Liver (tissue), 9 donors: ENCODE measurements around the gene MAMDC2. TPM values are rescaled to one million over a fixed set of nuclear protein-coding genes. Genes with fewer than 3 reads are reported as not detected.

ENCODE experiments used
- DNase-seq: peaks from one replicate; pipeline ENCODE4 v3.0.0-alpha.2; 2017; ENCODE audit warnings: low spot score
- H3K27ac ChIP-seq, 2 donors: one replicate each; pipeline ENCODE4 v1.7.0; 2013; ENCODE audit warnings: inconsistent platforms in 2 of 2, low read length in 2 of 2, control low read depth in 1 of 2, low read depth in 1 of 2, mild to moderate bottlenecking in 1 of 2
- H3K27me3 ChIP-seq, 4 donors: one replicate each; pipeline versions ENCODE4 v1.6.1 to v1.7.0; 2013; ENCODE audit warnings: low read length in 3 of 4, inconsistent platforms in 1 of 4, mild to moderate bottlenecking in 1 of 4, moderate library complexity in 1 of 4; ENCODE audit not compliant: control insufficient read depth in 4 of 4, insufficient read depth in 4 of 4
- H3K36me3 ChIP-seq, 4 donors: one replicate each; pipeline versions ENCODE4 v1.6.1 to v1.7.0; 2013; ENCODE audit warnings: low read length in 3 of 4, mild to moderate bottlenecking in 3 of 4, low read depth in 1 of 4, moderate library complexity in 1 of 4; ENCODE audit not compliant: control insufficient read depth in 4 of 4, insufficient read depth in 3 of 4
- H3K4me1 ChIP-seq, 4 donors: one replicate each; pipeline versions ENCODE4 v1.6.1 to v1.7.0; 2013; ENCODE audit warnings: low read length in 3 of 4, mild to moderate bottlenecking in 3 of 4, moderate library complexity in 1 of 4; ENCODE audit not compliant: control insufficient read depth in 4 of 4, insufficient read depth in 4 of 4
- H3K4me3 ChIP-seq, 3 donors: one replicate each; pipeline versions ENCODE4 v1.6.1 to v1.7.0; 2013; ENCODE audit warnings: low read length in 3 of 3, control low read depth in 1 of 3, low read depth in 1 of 3, mild to moderate bottlenecking in 1 of 3
- H3K9ac ChIP-seq, 2 donors: one replicate each; pipeline ENCODE4 v1.7.0; 2013; ENCODE audit warnings: low read length in 2 of 2, mild to moderate bottlenecking in 2 of 2, moderate library complexity in 2 of 2, control low read depth in 1 of 2, low read depth in 1 of 2
- H3K9me3 ChIP-seq, 4 donors: one replicate each; pipeline versions ENCODE4 v1.6.1 to v1.7.0; 2013; ENCODE audit warnings: low read length in 3 of 4; ENCODE audit not compliant: control insufficient read depth in 4 of 4
- EGR1 ChIP-seq, 2 donors: IDR thresholded peaks; 2 replicates each; pipeline ENCODE4 v1.6.1; 2016 to 2018; ENCODE audit warnings: antibody characterized with exemption in 2 of 2, low read depth in 2 of 2
- FOXA1 ChIP-seq: IDR thresholded peaks from 2 replicates; pipeline ENCODE4 v1.6.1; 2016; ENCODE audit warnings: antibody characterized with exemption
- FOXA2 ChIP-seq: IDR thresholded peaks from 2 replicates; pipeline ENCODE4 v1.6.1; 2016; ENCODE audit warnings: antibody characterized with exemption
- GABPA ChIP-seq, 2 donors: IDR thresholded peaks in 1 of 2; conservative IDR thresholded peaks in 1 of 2; 2 replicates each; pipeline ENCODE4 v1.6.1; 2016; ENCODE audit warnings: antibody characterized with exemption in 2 of 2, mild to moderate bottlenecking in 1 of 2, moderate library complexity in 1 of 2
- HNF4A ChIP-seq, 2 donors: conservative IDR thresholded peaks; 2 replicates each; pipeline ENCODE4 v1.6.1; 2016; ENCODE audit warnings: antibody characterized with exemption in 2 of 2, mild to moderate bottlenecking in 2 of 2
- HNF4G ChIP-seq: IDR thresholded peaks from 2 replicates; pipeline ENCODE4 v1.6.1; 2016; ENCODE audit warnings: antibody characterized with exemption
- JUND ChIP-seq, 2 donors: IDR thresholded peaks; 2 replicates each; pipeline ENCODE4 v1.6.1; 2016; ENCODE audit warnings: antibody characterized with exemption in 2 of 2
- NR2F2 ChIP-seq: IDR thresholded peaks from 2 replicates; pipeline ENCODE4 v1.6.1; 2016; ENCODE audit warnings: antibody characterized with exemption
- RAD21 ChIP-seq, 2 donors: IDR thresholded peaks; 2 replicates each; pipeline ENCODE4 v1.6.1; 2016; ENCODE audit warnings: antibody characterized with exemption in 2 of 2, mild to moderate bottlenecking in 2 of 2
- RXRA ChIP-seq, 2 donors: IDR thresholded peaks; 2 replicates each; pipeline ENCODE4 v1.6.1; 2017 to 2018; ENCODE audit warnings: antibody characterized with exemption in 2 of 2, mild to moderate bottlenecking in 1 of 2
- TAF1 ChIP-seq: conservative IDR thresholded peaks from 2 replicates; pipeline ENCODE4 v1.6.1; 2016; ENCODE audit warnings: antibody characterized with exemption, mild to moderate bottlenecking
- YY1 ChIP-seq: IDR thresholded peaks from 2 replicates; pipeline ENCODE4 v1.6.1; 2016; ENCODE audit warnings: antibody characterized with exemption, mild to moderate bottlenecking
- WGBS: extraction: QIAGEN DNeasy Blood & Tissue Kit; methylation state at CpG from one replicate; pipeline ENCODE4 v1.1.7; 2013; 5-methylcytosine and 5-hydroxymethylcytosine counted together
- polyA plus RNA-seq, 2 donors: library from polyadenylated mRNA; stranded (reverse) in 1 of 2; unstranded in 1 of 2; fragments of 200-250 nt in 1 of 2; fragments of >200 nt in 1 of 2; fragmentation: Nextera tagmentation in 1 of 2; extraction: Ambion mirVana in 1 of 2; gene quantifications; one replicate each; pipeline versions ENCODE4 v1.2.1 to v1.2.3, GENCODE V29; 2013 to 2015
- total RNA-seq, 2 donors: library from RNA; depleted of rRNA; stranded (reverse); fragments of >200 nt; gene quantifications; one replicate each; pipeline ENCODE4 v1.2.3, GENCODE V29; 2014
- TF ChIP-seq, protein P1 (sequence below): IDR thresholded peaks from 2 replicates; pipeline ENCODE4 v1.6.1; 2016; ENCODE audit warnings: antibody characterized with exemption
- TF ChIP-seq, protein P2 (sequence below): IDR thresholded peaks from 2 replicates; pipeline ENCODE4 v1.6.1; 2016; ENCODE audit warnings: antibody characterized with exemption
- TF ChIP-seq, protein P3 (sequence below): IDR thresholded peaks from 2 replicates; pipeline ENCODE4 v1.6.1; 2016; ENCODE audit warnings: antibody characterized with exemption
- TF ChIP-seq, protein P4 (sequence below): IDR thresholded peaks from 2 replicates; pipeline ENCODE4 v1.6.1; 2016; ENCODE audit warnings: antibody characterized with exemption, mild to moderate bottlenecking
- donor health status: healthy.
- donor health status: healthy.
- donor health status: healthy.
- donor health status: healthy.
- donor health status: healthy.

MAMDC2 gene
- total and polyA plus RNA-seq, 4 donors = 0.28 to 4.4 (median 1.0) TPM

DNA sequence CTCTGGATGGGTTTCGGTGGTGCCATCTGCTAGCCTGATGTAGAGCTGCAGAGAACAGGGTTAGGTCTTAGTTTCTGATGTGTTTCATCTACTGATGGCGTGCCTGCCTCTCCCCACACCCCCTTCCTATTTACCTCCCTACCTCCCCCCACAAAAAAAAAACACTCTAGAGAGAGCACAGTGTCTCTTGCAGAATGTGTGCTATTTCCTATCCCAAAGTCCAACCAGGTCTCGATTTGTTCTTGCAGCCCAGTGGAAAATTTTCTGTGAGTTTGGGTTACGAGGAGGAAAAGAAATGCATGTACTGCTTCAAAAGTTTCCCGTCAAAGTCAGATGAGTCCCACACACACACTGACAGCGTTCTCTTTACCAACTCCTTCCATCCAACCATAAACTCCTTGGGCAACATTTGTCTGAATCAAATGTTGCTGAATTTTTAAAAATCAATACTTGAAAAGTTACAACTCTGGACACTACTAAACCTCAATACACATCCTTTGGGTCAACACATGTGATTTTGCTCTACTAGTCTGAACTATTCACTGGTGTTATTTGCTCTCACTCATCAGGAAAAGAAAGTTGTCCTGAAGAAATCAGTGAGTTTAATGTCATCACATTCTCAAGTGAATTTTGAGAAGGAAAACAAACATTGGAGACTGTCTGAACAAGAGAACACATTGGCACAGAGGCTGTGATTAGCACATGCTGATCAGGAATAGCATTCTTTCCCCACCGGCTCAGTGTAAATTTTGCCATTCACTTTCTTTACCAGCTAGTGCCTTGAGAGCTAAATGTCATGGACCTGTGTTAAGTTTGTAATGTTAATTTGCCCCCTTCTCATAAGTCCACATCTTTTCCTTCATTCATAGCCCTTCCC, 84.1 kb downstream of the MAMDC2 start:
- no peaks in the 10 kb centered on the region for H3K36me3 ChIP-seq
- TF ChIP-seq NR2F2 (no peak), JUND (IDR thresholded peaks at IDR 0.05) (no peak)
- TF ChIP-seq, protein P1, sequence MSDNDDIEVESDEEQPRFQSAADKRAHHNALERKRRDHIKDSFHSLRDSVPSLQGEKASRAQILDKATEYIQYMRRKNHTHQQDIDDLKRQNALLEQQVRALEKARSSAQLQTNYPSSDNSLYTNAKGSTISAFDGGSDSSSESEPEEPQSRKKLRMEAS = no peak
- TF ChIP-seq, protein P2, sequence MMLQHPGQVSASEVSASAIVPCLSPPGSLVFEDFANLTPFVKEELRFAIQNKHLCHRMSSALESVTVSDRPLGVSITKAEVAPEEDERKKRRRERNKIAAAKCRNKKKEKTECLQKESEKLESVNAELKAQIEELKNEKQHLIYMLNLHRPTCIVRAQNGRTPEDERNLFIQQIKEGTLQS = no peak
- H3K9me3 ChIP-seq = no peaks in the 10 kb centered on the region
- no peak for DNase-seq
- no peak overlapping the region for H3K27ac ChIP-seq
- H3K27me3 ChIP-seq = no peaks in the 10 kb centered on the region
- H3K4me1 ChIP-seq = no peaks in the 10 kb centered on the region
- H3K9ac ChIP-seq = no peak overlapping the region
- H3K4me3 ChIP-seq = no peak overlapping the region
- 70% methylated on average over 7 of the region's 7 CpGs for WGBS

DNA sequence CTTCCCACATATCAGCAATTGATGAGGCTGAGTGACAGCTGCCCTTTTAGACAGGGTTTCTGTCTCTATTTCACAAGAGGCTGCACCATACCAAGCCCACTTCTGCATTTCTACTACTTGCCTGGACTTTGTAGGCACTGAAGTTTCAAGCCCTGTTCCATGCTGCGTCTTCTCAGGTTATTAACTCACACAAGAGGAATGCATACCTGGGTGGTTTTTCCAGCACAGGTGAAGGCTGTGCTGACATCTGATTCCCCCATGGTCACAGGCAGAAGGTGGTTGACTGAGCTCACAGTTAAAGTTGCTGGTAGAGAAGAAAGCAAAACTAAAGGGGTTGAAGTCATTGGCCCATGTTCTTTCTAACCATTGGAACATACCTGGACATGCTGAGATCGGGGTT, 86.6 kb downstream of the MAMDC2 start:
- WGBS = 91% methylated on average over 2 of the region's 2 CpGs
- H3K36me3 ChIP-seq = no peaks in the 10 kb centered on the region
- TF ChIP-seq GABPA (IDR thresholded peaks at IDR 0.05 in 1 of 2, conservative IDR thresholded peaks at IDR 0.05 in 1 of 2) (no peak), TAF1 (no peak), RAD21 (IDR thresholded peaks at IDR 0.05) (no peak), JUND (IDR thresholded peaks at IDR 0.05) (no peak), YY1 (no peak), RXRA (IDR thresholded peaks at IDR 0.05) (no peak), EGR1 (IDR thresholded peaks at IDR 0.05; ENCODE audit: low read depth in 2 of 2) (no peak), FOXA1 (no peak), NR2F2 (no peak), HNF4A (conservative IDR thresholded peaks at IDR 0.05) (no peak), HNF4G (no peak), FOXA2 (no peak)
- TF ChIP-seq, protein P1 = no peak
- TF ChIP-seq, protein P2 = no peak
- TF ChIP-seq, protein P3, sequence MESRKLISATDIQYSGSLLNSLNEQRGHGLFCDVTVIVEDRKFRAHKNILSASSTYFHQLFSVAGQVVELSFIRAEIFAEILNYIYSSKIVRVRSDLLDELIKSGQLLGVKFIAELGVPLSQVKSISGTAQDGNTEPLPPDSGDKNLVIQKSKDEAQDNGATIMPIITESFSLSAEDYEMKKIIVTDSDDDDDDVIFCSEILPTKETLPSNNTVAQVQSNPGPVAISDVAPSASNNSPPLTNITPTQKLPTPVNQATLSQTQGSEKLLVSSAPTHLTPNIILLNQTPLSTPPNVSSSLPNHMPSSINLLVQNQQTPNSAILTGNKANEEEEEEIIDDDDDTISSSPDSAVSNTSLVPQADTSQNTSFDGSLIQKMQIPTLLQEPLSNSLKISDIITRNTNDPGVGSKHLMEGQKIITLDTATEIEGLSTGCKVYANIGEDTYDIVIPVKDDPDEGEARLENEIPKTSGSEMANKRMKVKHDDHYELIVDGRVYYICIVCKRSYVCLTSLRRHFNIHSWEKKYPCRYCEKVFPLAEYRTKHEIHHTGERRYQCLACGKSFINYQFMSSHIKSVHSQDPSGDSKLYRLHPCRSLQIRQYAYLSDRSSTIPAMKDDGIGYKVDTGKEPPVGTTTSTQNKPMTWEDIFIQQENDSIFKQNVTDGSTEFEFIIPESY = no peak

DNA sequence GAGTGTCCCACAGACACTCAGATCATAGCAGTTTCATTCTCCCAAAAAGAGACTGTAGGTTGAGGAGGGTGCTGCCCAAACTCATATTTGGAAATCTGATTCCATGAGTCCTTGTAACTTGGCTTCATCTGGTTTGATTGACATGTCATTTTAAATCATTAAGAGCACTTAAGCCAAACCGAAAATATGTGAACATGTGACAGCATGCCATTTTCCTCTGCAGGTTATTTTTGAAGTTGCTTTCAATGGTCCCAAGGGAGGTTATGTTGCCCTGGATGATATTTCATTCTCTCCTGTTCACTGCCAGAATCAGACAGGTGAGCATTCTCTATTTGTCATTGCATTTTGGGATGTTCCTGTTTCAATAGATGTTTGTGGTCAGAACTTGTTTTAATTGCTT, 87.6 kb downstream of the MAMDC2 start:
- Histone ChIP-seq H3K27ac (no peak overlapping the region), H3K4me1 (no peaks in the 10 kb centered on the region), H3K9me3 (no peaks in the 10 kb centered on the region), H3K9ac (no peak overlapping the region), H3K27me3 (no peaks in the 10 kb centered on the region), H3K36me3 (no peaks in the 10 kb centered on the region), H3K4me3 (no peak overlapping the region)
- DNase-seq = no peak
- 93% methylated on average over 1 of the region's 1 CpG for WGBS
- no peak for TF ChIP-seq HNF4A (conservative IDR thresholded peaks at IDR 0.05)
- TF ChIP-seq, protein P3 = no peak
- TF ChIP-seq FOXA2 = no peak
- TF ChIP-seq JUND (IDR thresholded peaks at IDR 0.05) = no peak
- TF ChIP-seq, protein P2 = no peak
- TF ChIP-seq, protein P4, sequence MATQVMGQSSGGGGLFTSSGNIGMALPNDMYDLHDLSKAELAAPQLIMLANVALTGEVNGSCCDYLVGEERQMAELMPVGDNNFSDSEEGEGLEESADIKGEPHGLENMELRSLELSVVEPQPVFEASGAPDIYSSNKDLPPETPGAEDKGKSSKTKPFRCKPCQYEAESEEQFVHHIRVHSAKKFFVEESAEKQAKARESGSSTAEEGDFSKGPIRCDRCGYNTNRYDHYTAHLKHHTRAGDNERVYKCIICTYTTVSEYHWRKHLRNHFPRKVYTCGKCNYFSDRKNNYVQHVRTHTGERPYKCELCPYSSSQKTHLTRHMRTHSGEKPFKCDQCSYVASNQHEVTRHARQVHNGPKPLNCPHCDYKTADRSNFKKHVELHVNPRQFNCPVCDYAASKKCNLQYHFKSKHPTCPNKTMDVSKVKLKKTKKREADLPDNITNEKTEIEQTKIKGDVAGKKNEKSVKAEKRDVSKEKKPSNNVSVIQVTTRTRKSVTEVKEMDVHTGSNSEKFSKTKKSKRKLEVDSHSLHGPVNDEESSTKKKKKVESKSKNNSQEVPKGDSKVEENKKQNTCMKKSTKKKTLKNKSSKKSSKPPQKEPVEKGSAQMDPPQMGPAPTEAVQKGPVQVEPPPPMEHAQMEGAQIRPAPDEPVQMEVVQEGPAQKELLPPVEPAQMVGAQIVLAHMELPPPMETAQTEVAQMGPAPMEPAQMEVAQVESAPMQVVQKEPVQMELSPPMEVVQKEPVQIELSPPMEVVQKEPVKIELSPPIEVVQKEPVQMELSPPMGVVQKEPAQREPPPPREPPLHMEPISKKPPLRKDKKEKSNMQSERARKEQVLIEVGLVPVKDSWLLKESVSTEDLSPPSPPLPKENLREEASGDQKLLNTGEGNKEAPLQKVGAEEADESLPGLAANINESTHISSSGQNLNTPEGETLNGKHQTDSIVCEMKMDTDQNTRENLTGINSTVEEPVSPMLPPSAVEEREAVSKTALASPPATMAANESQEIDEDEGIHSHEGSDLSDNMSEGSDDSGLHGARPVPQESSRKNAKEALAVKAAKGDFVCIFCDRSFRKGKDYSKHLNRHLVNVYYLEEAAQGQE = no peak
- TF ChIP-seq HNF4G = no peak
- TF ChIP-seq RAD21 (IDR thresholded peaks at IDR 0.05) = no peak
- TF ChIP-seq EGR1 (IDR thresholded peaks at IDR 0.05; ENCODE audit: low read depth in 2 of 2) = no peak
- no peak for TF ChIP-seq GABPA (IDR thresholded peaks at IDR 0.05 in 1 of 2, conservative IDR thresholded peaks at IDR 0.05 in 1 of 2)
- TF ChIP-seq YY1 = no peak

More for the DNA sequence above, 86.6 kb downstream of the MAMDC2 start:
- Histone ChIP-seq H3K9ac (no peak overlapping the region), H3K4me3 (no peak overlapping the region), H3K27me3 (no peaks in the 10 kb centered on the region), H3K9me3 (no peaks in the 10 kb centered on the region), H3K4me1 (no peaks in the 10 kb centered on the region), H3K27ac (no peak overlapping the region)
- no peak for DNase-seq
